ENCODE measurements around the gene CENPB.

- TF ChIP-seq POLR2A (IDR thresholded peaks at IDR 0.05; ENCODE audit: low read length) (no peak), GATA1 (IDR thresholded peaks at IDR 0.05; ENCODE audit: low read depth, low read length) (no peak)
Observed at GRCh38 chr20:3748073-3748472, 38.5 kb downstream of the CENPB start.

Measured in erythroblast (primary cell).